Brain pericyte (primary cell): ENCODE measurements around the gene SOCS1.

Experiments
- DNase-seq: peaks from one replicate; pipeline ENCODE4 v3.0.0-alpha.2; 2012; ENCODE audit warnings: low read depth, low spot score

SOCS1 gene

GRCh38 chr16:11285842-11286241 lies 29.8 kb upstream of the SOCS1 start:
- no peak for DNase-seq

GRCh38 chr16:11283820-11284248 lies 27.8 kb upstream of the SOCS1 start:
- DNase-seq: no peak

GRCh38 chr16:11280616-11281522 lies 24.9 kb upstream of the SOCS1 start, which contains the start of gene PRM1:
TSS of gene PRM1 (minus strand) at chr16:11281330. CDS start at chr16:11281238, 92 bp downstream.
- DNase-seq: no peak

- DNase-seq: no peak
Measured at GRCh38 chr16:11278681-11279628, 23.0 kb upstream of the SOCS1 start.

GRCh38 chr16:11277607-11278337 lies 21.8 kb upstream of the SOCS1 start:
- DNase-seq: no peak

GRCh38 chr16:11276896-11277593 lies 21.0 kb upstream of the SOCS1 start:
- no peak for DNase-seq

GRCh38 chr16:11276143-11276895 lies 20.3 kb upstream of the SOCS1 start, which contains the start of gene PRM2:
TSS of gene PRM2 (minus strand) at chr16:11276480. CDS start at chr16:11276370, 110 bp downstream.
- DNase-seq: no peak

- no peak for DNase-seq
Measured at GRCh38 chr16:11274964-11275363, 19.0 kb upstream of the SOCS1 start.

- no peak for DNase-seq
Measured at GRCh38 chr16:11273721-11274324, 17.8 kb upstream of the SOCS1 start.

GRCh38 chr16:11272921-11273720 lies 17.1 kb upstream of the SOCS1 start, which contains the start of gene PRM3:
TSS of gene PRM3 (minus strand) at chr16:11273629. CDS start at chr16:11273595, 34 bp downstream.
- DNase-seq: no peak

- no peak for DNase-seq
Measured at GRCh38 chr16:11272484-11272883, 16.5 kb upstream of the SOCS1 start.

GRCh38 chr16:11271610-11272009 lies 15.6 kb upstream of the SOCS1 start:
- DNase-seq: no peak

GRCh38 chr16:11270602-11271162 lies 14.7 kb upstream of the SOCS1 start:
- DNase-seq: no peak

GRCh38 chr16:11268921-11269375 lies 12.9 kb upstream of the SOCS1 start, which contains the start of gene TNP2:
TSS of gene TNP2 (minus strand) at chr16:11269325. CDS start at chr16:11269262, 63 bp downstream.
- no peak for DNase-seq

- DNase-seq: no peak
Measured at GRCh38 chr16:11265124-11265523, 9.1 kb upstream of the SOCS1 start.

- no peak for DNase-seq
Measured at GRCh38 chr16:11264155-11264832, 8.3 kb upstream of the SOCS1 start.

- no peak for DNase-seq
Measured at GRCh38 chr16:11263737-11264136, 7.7 kb upstream of the SOCS1 start.
